Measurements from ENCODE around the gene LRRC63.
"Not testable (repeated sequence)": the region's sequence is repeated elsewhere in the genome, so short reads cannot be mapped to it uniquely, and the experiment has no call there.

LRRC63 gene, protein sequence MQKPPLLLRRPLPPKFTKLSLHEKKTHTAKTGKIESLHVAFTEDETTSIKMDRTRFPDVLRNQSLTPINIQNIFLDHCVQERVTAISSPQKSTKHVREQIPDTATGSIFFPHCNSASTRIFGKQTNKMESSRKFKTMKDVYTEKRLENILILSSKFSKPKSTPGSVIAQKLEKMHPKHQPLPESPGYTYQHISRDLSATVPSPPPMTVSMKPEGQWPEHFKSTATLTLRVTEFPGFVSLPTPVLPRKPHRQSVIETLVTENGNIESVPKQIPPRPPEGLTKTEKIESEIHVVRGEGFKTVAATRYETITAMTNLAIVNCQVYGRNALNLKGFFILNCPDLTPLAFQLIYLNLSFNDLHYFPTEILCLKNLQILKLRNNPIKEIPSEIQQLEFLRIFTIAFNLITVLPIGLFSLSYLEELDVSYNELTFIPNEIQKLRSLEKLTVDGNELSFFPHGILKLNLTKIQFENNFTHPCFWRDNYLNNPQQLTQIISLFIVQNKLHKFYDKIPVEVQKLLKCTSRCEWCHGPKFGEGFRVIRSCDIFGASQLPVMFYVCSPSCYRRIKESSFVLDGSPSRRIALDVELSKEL

DNA sequence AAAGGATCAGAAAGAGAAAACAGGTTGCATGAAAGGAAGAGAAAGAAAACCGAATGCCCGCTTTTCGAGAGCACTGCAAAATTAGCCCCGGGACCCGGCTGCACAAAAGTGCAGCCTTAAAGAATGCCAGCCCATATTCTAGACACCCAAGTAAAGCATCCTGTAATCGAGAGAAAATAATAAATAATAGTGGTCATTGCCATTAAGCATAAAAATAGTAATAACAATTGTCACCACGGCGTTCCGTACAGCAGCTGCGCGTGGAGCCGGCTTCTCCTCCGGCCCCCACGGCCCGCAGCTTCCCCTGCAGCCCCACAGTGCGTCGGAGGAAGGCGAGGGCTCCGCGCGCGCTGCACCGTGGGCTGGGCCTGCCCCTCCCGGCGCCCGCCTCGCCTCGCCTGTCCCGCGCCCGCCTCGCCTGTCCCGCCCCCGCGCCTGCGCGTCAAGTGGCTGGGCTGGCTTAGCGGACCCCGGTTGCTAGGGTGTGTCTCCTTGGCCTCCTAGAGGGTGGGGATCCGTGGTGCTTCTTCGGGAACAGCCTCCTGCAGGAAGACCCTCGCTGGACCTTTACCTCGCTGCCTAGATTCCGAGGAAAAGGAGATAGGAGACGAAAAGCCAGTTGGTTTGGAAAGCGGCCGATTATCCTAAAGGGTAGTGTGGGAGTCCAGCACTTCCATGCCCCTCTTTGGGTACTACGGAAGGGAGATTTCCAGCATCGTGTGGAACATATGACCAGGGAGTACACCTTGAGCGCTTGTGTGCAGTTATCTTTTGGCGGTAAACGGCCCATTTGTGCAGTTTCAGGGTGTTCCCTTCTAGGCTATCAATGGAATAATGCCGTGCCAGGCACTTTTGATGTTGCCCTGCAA is at the start of gene LRRC63:
LRRC63 (plus strand) TSS at position 446 of the 869 bp plus-strand sequence. CDS start 1,107 bp downstream, outside the sequence.
- Mint-ChIP-seq H3K4me1 (ENCODE audit: low read depth) (peaks cover 40% of the 10 kb centered on the region), H3K27me3 (no peaks in the 10 kb centered on the region), H3K36me3 (ENCODE audit: low read depth) (peaks cover 11% of the 10 kb centered on the region), H3K9me3 (no peaks in the 10 kb centered on the region), H3K4me3 (peak within 1 kb of the TSS; percentile 85), H3K27ac (peak within 1 kb of the TSS; percentile 90)
- intact Hi-C loops (cut with micrococcal nuclease) = loop anchor here (5.0 kb wide), 1 partner anchor 34 kb away; no protein-coding TSS in a partner anchor

GRCh38 chr13:46162741-46163140 is 49.0 kb upstream of the LRRC63 start:
- H3K27me3 Mint-ChIP-seq; intact Hi-C loops (cut with micrococcal nuclease): not testable (repeated sequence)

DNA sequence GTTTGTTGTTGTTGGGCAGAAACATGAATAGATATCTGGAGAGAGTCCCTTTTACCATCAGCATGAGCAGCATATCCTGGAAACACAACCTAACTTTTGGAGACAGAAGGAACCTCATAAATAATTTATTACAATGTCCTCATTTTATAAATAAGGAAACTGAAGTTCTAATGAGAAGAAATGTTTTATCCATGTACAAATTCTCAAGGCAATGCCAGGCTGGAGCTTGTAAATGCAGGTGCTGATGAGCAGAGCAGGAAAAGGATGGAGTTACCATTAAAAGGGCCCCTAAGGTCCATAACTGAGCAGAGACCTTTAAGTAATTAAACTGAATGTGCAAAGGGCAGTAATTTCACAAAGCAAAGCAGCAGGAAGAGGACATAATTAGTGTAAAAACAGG is 47.1 kb upstream of the LRRC63 start:
- Mint-ChIP-seq H3K27ac (no peak overlapping the region), H3K27me3 (no peaks in the 10 kb centered on the region), H3K4me3 (no peak overlapping the region), H3K36me3 (ENCODE audit: low read depth) (peaks cover 74% of the 10 kb centered on the region), H3K9me3 (no peaks in the 10 kb centered on the region), H3K4me1 (ENCODE audit: low read depth) (peaks cover 80% of the 10 kb centered on the region)
- intact Hi-C loops (cut with micrococcal nuclease) = no loop called here

More at GRCh38 chr13:46162741-46163140, 49.0 kb upstream of the LRRC63 start:
- H3K27ac Mint-ChIP-seq = peak overlapping the region; percentile 61
- H3K36me3 Mint-ChIP-seq (ENCODE audit: low read depth) = peaks cover 81% of the 10 kb centered on the region
- peaks cover 69% of the 10 kb centered on the region for H3K4me1 Mint-ChIP-seq (ENCODE audit: low read depth)
- not testable (repeated sequence) for H3K9me3 Mint-ChIP-seq, H3K4me3 Mint-ChIP-seq

GRCh38 chr13:46165485-46166223 is 46.1 kb upstream of the LRRC63 start:
- Mint-ChIP-seq H3K36me3 (ENCODE audit: low read depth) (peaks cover 74% of the 10 kb centered on the region), H3K9me3 (no peaks in the 10 kb centered on the region), H3K27me3 (no peaks in the 10 kb centered on the region), H3K4me1 (ENCODE audit: low read depth) (peaks cover 80% of the 10 kb centered on the region), H3K4me3 (no peak overlapping the region), H3K27ac (peak overlapping the region; percentile 25)
- intact Hi-C loops (cut with micrococcal nuclease) = no loop called here

GRCh38 chr13:46166224-46166584 is 45.5 kb upstream of the LRRC63 start:
- intact Hi-C loops (cut with micrococcal nuclease) = no loop called here
- peak overlapping the region; percentile 25 for H3K27ac Mint-ChIP-seq
- H3K36me3 Mint-ChIP-seq (ENCODE audit: low read depth) = peaks cover 74% of the 10 kb centered on the region
- no peak overlapping the region for H3K4me3 Mint-ChIP-seq
- no peaks in the 10 kb centered on the region for H3K27me3 Mint-ChIP-seq
- H3K4me1 Mint-ChIP-seq (ENCODE audit: low read depth) = peaks cover 81% of the 10 kb centered on the region
- H3K9me3 Mint-ChIP-seq = no peaks in the 10 kb centered on the region

- peak overlapping the region; percentile 86 for H3K27ac Mint-ChIP-seq
- no peak overlapping the region for H3K4me3 Mint-ChIP-seq
- peaks cover 81% of the 10 kb centered on the region for H3K4me1 Mint-ChIP-seq (ENCODE audit: low read depth)
- peaks cover 67% of the 10 kb centered on the region for H3K36me3 Mint-ChIP-seq (ENCODE audit: low read depth)
- intact Hi-C loops (cut with micrococcal nuclease) = no loop called here
- H3K27me3 Mint-ChIP-seq = no peaks in the 10 kb centered on the region
- H3K9me3 Mint-ChIP-seq = no peaks in the 10 kb centered on the region
Measured at GRCh38 chr13:46166947-46167610, 44.6 kb upstream of the LRRC63 start.

- intact Hi-C loops (cut with micrococcal nuclease) = no loop called here
- H3K36me3 Mint-ChIP-seq (ENCODE audit: low read depth) = peaks cover 68% of the 10 kb centered on the region
Measured at GRCh38 chr13:46168341-46168740, 43.4 kb upstream of the LRRC63 start.

GRCh38 chr13:46168783-46169182 is 42.9 kb upstream of the LRRC63 start:
- H3K4me1 Mint-ChIP-seq (ENCODE audit: low read depth) = peaks cover 90% of the 10 kb centered on the region
- peak overlapping the region; percentile 86 for H3K27ac Mint-ChIP-seq
- no peaks in the 10 kb centered on the region for H3K27me3 Mint-ChIP-seq
- H3K9me3 Mint-ChIP-seq = no peaks in the 10 kb centered on the region
- peak overlapping the region; percentile 2 for H3K4me3 Mint-ChIP-seq
- H3K36me3 Mint-ChIP-seq (ENCODE audit: low read depth) = peaks cover 72% of the 10 kb centered on the region
- intact Hi-C loops (cut with micrococcal nuclease) = no loop called here

More at GRCh38 chr13:46168341-46168740, 43.4 kb upstream of the LRRC63 start:
- Mint-ChIP-seq H3K9me3 (no peaks in the 10 kb centered on the region), H3K27me3 (no peaks in the 10 kb centered on the region), H3K4me3 (peak overlapping the region; percentile 60), H3K4me1 (ENCODE audit: low read depth) (peaks cover 87% of the 10 kb centered on the region), H3K27ac (peak overlapping the region; percentile 86)

- H3K27ac Mint-ChIP-seq = peak overlapping the region; percentile 86
- H3K4me1 Mint-ChIP-seq (ENCODE audit: low read depth) = peaks cover 88% of the 10 kb centered on the region
- no peak overlapping the region for H3K4me3 Mint-ChIP-seq
- H3K36me3 Mint-ChIP-seq (ENCODE audit: low read depth) = peaks cover 71% of the 10 kb centered on the region
- H3K9me3 Mint-ChIP-seq = no peaks in the 10 kb centered on the region
- H3K27me3 Mint-ChIP-seq = no peaks in the 10 kb centered on the region
- intact Hi-C loops (cut with micrococcal nuclease) = no loop called here
Measured at GRCh38 chr13:46169758-46170157, 42.0 kb upstream of the LRRC63 start.

DNA sequence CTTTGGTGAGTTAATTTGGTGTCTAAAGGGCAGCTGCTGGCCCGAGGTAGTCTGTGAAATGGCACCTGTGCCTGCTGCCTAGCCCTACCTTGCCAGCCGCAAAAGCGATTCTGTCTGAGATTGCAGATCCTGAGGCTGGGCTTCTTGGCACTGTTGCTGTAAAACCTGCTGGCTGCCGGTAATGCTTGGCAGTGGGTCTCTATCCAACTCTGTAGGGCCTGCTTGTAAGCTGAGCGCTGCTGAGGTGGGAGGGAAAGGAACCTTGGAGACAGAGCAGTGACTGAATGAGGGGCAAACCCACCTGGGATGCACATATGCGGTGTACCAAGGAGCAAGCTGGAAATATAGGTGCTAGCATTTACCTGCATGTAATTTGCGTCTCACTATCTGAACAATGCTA is 41.5 kb upstream of the LRRC63 start:
- H3K27me3 Mint-ChIP-seq = no peaks in the 10 kb centered on the region
- no peak overlapping the region for H3K4me3 Mint-ChIP-seq
- intact Hi-C loops (cut with micrococcal nuclease) = no loop called here
- H3K9me3 Mint-ChIP-seq = no peaks in the 10 kb centered on the region
- H3K27ac Mint-ChIP-seq = peak overlapping the region; percentile 86
- peaks cover 90% of the 10 kb centered on the region for H3K4me1 Mint-ChIP-seq (ENCODE audit: low read depth)
- H3K36me3 Mint-ChIP-seq (ENCODE audit: low read depth) = peaks cover 71% of the 10 kb centered on the region

DNA sequence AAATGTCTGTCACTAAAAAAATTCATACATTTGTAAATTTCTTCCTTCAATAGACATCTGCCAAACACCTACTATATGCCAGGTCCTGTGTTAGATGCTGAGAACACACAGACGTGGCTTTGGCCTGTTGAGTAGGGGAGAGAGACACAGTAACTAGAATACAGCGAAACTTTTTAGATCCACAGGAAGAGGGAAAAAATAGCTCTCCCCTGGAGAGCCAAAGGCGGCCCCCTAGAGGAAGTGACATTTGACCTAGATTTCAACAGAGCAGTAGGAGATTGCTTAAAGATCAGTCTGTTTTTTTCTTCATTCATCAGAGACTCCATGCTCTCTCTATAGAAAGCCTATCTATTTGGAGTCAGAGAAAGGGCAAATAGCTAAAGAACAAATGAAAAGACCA is 41.0 kb upstream of the LRRC63 start:
- Mint-ChIP-seq H3K36me3 (ENCODE audit: low read depth) (peaks cover 74% of the 10 kb centered on the region), H3K27me3 (no peaks in the 10 kb centered on the region), H3K27ac (peak overlapping the region; percentile 86), H3K4me3 (no peak overlapping the region), H3K4me1 (ENCODE audit: low read depth) (peaks cover 94% of the 10 kb centered on the region), H3K9me3 (no peaks in the 10 kb centered on the region)
- intact Hi-C loops (cut with micrococcal nuclease) = no loop called here

GRCh38 chr13:46171217-46171616 is 40.5 kb upstream of the LRRC63 start:
- H3K9me3 Mint-ChIP-seq = no peaks in the 10 kb centered on the region

GRCh38 chr13:46171739-46172138 is 40.0 kb upstream of the LRRC63 start:
- Mint-ChIP-seq H3K36me3 (ENCODE audit: low read depth) (peaks cover 74% of the 10 kb centered on the region), H3K4me3 (peak overlapping the region; percentile 51), H3K27ac (peak overlapping the region; percentile 86), H3K4me1 (ENCODE audit: low read depth) (peaks cover 94% of the 10 kb centered on the region), H3K9me3 (no peaks in the 10 kb centered on the region), H3K27me3 (no peaks in the 10 kb centered on the region)
- intact Hi-C loops (cut with micrococcal nuclease) = no loop called here

More at GRCh38 chr13:46171217-46171616, 40.5 kb upstream of the LRRC63 start:
- peaks cover 72% of the 10 kb centered on the region for H3K36me3 Mint-ChIP-seq (ENCODE audit: low read depth)
- no peaks in the 10 kb centered on the region for H3K27me3 Mint-ChIP-seq
- intact Hi-C loops (cut with micrococcal nuclease) = no loop called here
- H3K27ac Mint-ChIP-seq = peak overlapping the region; percentile 86
- peak overlapping the region; percentile 51 for H3K4me3 Mint-ChIP-seq
- peaks cover 95% of the 10 kb centered on the region for H3K4me1 Mint-ChIP-seq (ENCODE audit: low read depth)
